Spinal cord (tissue), 10 donors: ENCODE data around the gene WDR75. TPM values are rescaled to one million over a fixed set of nuclear protein-coding genes. Genes with fewer than 3 reads are reported as not detected.

Source experiments
- DNase-seq, 6 donors: peaks; one replicate each; pipeline versions ENCODE4 v3.0.0 to v3.0.0-alpha.2; 2013 to 2015; ENCODE audit warnings: low spot score in 6 of 6, low read depth in 4 of 6
- H3K27ac ChIP-seq: one replicate; pipeline ENCODE4 v1.5.1; 2013; ENCODE audit warnings: low read depth, low read length, control low read depth
- H3K27me3 ChIP-seq: one replicate; pipeline ENCODE4 v1.6.1; 2013; ENCODE audit warnings: low read length; ENCODE audit not compliant: control insufficient read depth, insufficient read depth
- H3K36me3 ChIP-seq: one replicate; pipeline ENCODE4 v1.6.1; 2013; ENCODE audit warnings: low read length; ENCODE audit not compliant: control insufficient read depth, insufficient read depth
- H3K4me1 ChIP-seq: one replicate; pipeline ENCODE4 v1.6.1; 2013; ENCODE audit warnings: low read length; ENCODE audit not compliant: control insufficient read depth, insufficient read depth
- H3K4me3 ChIP-seq: one replicate; pipeline ENCODE4 v1.5.1; 2013; ENCODE audit warnings: low read depth, low read length, control low read depth
- H3K9me3 ChIP-seq: one replicate; pipeline ENCODE4 v1.6.1; 2013; ENCODE audit warnings: low read length; ENCODE audit not compliant: control insufficient read depth, insufficient read depth
- WGBS: methylation state at CpG from one replicate; pipeline ENCODE4 v1.1.5; 2013; ENCODE audit warnings: missing lambda C conversion rate; ENCODE audit not compliant: insufficient coverage; 5-methylcytosine and 5-hydroxymethylcytosine counted together
- polyA plus RNA-seq, 2 donors: library from polyadenylated mRNA; unstranded; fragments of 120-200 nt; gene quantifications; one replicate each; pipeline ENCODE4 v1.2.1, GENCODE V29; 2013; ENCODE audit not compliant: insufficient read length in 2 of 2
- total RNA-seq, 2 donors: library from RNA; depleted of rRNA in 1 of 2; stranded (reverse); fragments of 120-200 nt in 1 of 2; fragments of >200 nt in 1 of 2; gene quantifications; one replicate each; pipeline versions ENCODE4 v1.2.3 to v1.2.4, GENCODE V29; 2013 to 2014
- donor health status: healthy.

WDR75 gene
- total and polyA plus RNA-seq, 4 donors = 42.3 to 76.9 (median 44.3) TPM

GRCh38 chr2:189501487-189501886 lies 60.2 kb downstream of the WDR75 start:
- H3K4me3 ChIP-seq = no peak overlapping the region
- H3K27ac ChIP-seq = no peak overlapping the region
- no peaks in the 10 kb centered on the region for H3K36me3 ChIP-seq
- no CpG with 5 or more reads among the region's 2 CpGs for WGBS
- no peak for DNase-seq
- H3K27me3 ChIP-seq = no peaks in the 10 kb centered on the region
- H3K4me1 ChIP-seq = no peaks in the 10 kb centered on the region
- H3K9me3 ChIP-seq = no peaks in the 10 kb centered on the region

DNA sequence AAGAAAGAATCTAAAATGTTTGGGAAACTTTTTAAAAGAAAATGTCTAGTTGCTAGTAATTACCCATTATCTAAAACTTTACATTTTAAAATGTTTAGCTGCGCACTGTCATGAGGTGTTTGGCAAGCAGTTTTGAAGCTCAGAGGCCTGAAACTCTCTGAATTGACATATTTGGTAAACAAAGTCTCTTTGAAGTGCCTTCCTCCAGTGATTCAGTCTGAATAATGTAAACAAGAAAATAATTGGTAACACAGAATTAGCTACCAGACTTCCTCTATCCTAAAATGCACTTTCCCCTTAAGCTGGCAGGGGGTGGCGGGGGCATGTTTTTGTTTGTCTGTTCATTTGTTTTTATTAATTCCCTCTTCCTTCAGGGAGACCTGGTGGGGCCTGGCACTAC lies 61.4 kb downstream of the WDR75 start:
- Histone ChIP-seq H3K27me3 (no peaks in the 10 kb centered on the region), H3K4me1 (no peaks in the 10 kb centered on the region), H3K4me3 (no peak overlapping the region), H3K27ac (no peak overlapping the region), H3K36me3 (no peaks in the 10 kb centered on the region), H3K9me3 (no peaks in the 10 kb centered on the region)
- no CpG with 5 or more reads among the region's 2 CpGs for WGBS
- no peak for DNase-seq

GRCh38 chr2:189504238-189504637 lies 63.0 kb downstream of the WDR75 start:
- H3K27ac ChIP-seq = no peak overlapping the region
- H3K27me3 ChIP-seq = no peaks in the 10 kb centered on the region
- H3K9me3 ChIP-seq = no peaks in the 10 kb centered on the region
- no peaks in the 10 kb centered on the region for H3K36me3 ChIP-seq
- WGBS = 83% methylated on average over 1 of the region's 5 CpGs
- no peak overlapping the region for H3K4me3 ChIP-seq
- DNase-seq = no peak
- no peaks in the 10 kb centered on the region for H3K4me1 ChIP-seq

DNA sequence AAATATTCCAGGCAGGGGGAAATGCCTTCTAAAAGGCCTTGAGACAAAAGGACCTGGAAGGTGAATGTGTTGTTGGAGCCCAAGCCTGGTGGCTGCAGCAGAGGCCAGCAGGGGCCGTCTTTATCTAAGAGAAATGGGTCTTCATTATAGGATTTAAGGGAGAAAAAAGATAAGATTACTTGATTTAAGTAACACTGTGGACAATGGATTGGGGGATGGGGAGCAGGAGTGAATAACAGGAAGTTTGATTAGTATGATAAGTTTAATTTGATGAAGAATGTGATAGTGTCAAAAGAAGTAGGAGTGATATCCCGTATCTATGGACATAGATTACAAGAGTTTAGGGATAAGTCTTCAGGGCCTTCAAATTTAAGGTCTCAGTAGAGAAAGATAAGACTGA lies 64.2 kb downstream of the WDR75 start:
- no peak overlapping the region for H3K27ac ChIP-seq
- no peak overlapping the region for H3K4me3 ChIP-seq
- WGBS = 96% methylated on average over 2 of the region's 2 CpGs
- no peak for DNase-seq
- H3K4me1 ChIP-seq = no peaks in the 10 kb centered on the region
- no peaks in the 10 kb centered on the region for H3K36me3 ChIP-seq
- no peaks in the 10 kb centered on the region for H3K9me3 ChIP-seq
- H3K27me3 ChIP-seq = no peaks in the 10 kb centered on the region

DNA sequence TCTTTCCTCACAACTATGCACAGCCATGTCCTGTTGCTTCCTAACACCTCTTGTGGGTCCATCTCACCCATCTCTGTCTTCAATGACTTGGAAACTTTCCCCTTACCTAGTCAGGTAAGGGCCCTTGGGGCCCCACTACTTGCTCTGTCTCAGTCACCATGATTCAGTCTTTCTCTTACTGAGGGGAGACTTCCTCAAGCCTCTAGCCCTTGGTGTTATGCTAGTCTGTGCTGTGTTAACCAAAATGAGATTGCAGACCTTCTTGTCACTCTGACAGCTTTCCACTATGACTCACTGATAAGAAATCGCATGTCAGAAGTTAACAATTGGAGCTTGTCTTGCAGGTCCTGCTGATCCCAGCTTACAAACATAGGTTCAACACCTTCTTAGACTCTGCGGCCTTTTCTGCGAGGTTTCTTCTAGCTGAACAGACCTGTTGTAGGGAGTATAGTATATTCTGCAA lies 65.3 kb downstream of the WDR75 start:
- Histone ChIP-seq H3K9me3 (no peaks in the 10 kb centered on the region), H3K27me3 (no peaks in the 10 kb centered on the region), H3K36me3 (no peaks in the 10 kb centered on the region), H3K27ac (no peak overlapping the region), H3K4me3 (no peak overlapping the region), H3K4me1 (no peaks in the 10 kb centered on the region)
- WGBS = no CpG with 5 or more reads among the region's 3 CpGs
- DNase-seq = no peak

DNA sequence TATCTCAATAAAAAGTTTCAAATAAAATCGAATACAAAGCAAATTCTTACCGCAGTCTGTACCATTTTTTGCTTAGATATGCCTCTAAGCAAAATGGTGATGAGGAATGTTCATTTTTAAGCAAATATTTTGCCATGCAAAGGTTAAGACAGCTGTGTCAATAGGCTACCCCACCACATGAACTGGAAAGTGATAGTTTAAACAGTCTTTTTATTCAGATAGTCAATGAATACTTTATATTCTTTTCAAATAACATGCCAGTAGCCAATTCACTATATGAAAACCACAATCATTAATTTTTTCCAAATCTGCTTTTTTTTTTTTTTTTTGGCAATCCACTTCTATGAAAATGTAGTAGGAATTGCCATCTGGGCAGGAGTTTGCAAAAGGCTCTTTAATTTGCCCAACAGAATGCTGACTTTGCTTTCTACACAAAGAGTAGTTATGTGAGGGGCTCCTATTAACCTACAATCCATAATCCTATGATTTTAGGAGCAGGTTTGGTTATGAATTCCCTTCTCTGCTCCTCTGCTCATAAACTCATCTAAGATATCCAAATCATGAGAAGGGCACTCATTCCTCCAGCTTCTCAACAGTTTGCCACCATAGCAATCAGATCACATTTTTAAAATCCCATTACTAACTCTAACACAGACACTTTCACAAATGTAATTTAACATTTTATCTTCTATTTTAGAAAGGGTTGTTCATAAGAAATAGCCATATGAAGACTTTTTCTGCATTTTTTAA lies 70.1 kb downstream of the WDR75 start:
- Histone ChIP-seq H3K36me3 (no peaks in the 10 kb centered on the region), H3K27ac (no peak overlapping the region), H3K27me3 (no peaks in the 10 kb centered on the region), H3K4me1 (no peaks in the 10 kb centered on the region), H3K4me3 (no peak overlapping the region), H3K9me3 (no peaks in the 10 kb centered on the region)
- no CpG with 5 or more reads among the region's 2 CpGs for WGBS
- no peak for DNase-seq

DNA sequence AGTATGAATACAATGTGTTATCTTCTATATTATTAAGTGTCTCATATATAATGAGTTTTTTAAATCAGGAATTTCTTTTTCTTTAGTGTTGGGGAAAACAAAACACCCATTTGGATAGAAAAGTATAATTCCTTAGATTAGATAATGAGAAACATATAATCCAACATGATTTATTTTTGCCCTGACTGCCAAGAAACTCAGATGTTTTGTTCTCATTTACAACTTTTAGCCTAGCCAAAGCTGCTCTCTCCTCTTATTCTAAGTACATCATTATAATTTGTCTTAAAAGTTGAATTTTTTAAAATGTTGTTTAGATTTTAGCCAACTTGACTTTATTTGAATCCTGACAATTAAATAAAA lies 70.7 kb downstream of the WDR75 start:
- Histone ChIP-seq H3K27ac (no peak overlapping the region), H3K9me3 (no peaks in the 10 kb centered on the region), H3K4me1 (no peaks in the 10 kb centered on the region), H3K27me3 (no peaks in the 10 kb centered on the region), H3K4me3 (no peak overlapping the region), H3K36me3 (no peaks in the 10 kb centered on the region)
- no peak for DNase-seq

GRCh38 chr2:189512879-189513278 lies 71.6 kb downstream of the WDR75 start:
- H3K4me3 ChIP-seq = no peak overlapping the region
- H3K27ac ChIP-seq = no peak overlapping the region
- no peaks in the 10 kb centered on the region for H3K27me3 ChIP-seq
- H3K36me3 ChIP-seq = no peaks in the 10 kb centered on the region
- H3K4me1 ChIP-seq = no peaks in the 10 kb centered on the region
- 67% methylated on average over 1 of the region's 3 CpGs for WGBS
- H3K9me3 ChIP-seq = no peaks in the 10 kb centered on the region
- no peak for DNase-seq

DNA sequence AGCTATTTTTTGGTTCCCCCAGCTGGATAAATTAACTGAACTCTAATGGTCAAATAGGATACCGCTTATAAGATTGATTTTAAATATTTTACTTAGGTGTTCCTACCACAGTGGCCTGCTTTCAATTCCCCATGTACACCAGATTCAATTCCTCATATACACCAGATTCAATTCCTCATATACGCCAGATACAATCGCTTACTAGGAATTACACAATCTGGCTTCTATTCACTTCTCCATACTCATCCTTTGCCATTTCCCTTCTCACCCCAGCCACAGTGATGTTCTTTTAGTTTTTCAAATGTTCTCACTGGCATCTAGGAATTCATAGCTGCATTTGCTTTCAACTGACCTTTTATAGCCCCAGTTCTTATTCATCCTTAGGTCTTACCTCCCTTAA lies 72.8 kb downstream of the WDR75 start:
- no peak overlapping the region for H3K4me3 ChIP-seq
- no peaks in the 10 kb centered on the region for H3K27me3 ChIP-seq
- DNase-seq = no peak
- 88% methylated on average over 2 of the region's 3 CpGs for WGBS
- H3K9me3 ChIP-seq = no peaks in the 10 kb centered on the region
- H3K4me1 ChIP-seq = no peaks in the 10 kb centered on the region
- no peak overlapping the region for H3K27ac ChIP-seq
- no peaks in the 10 kb centered on the region for H3K36me3 ChIP-seq

DNA sequence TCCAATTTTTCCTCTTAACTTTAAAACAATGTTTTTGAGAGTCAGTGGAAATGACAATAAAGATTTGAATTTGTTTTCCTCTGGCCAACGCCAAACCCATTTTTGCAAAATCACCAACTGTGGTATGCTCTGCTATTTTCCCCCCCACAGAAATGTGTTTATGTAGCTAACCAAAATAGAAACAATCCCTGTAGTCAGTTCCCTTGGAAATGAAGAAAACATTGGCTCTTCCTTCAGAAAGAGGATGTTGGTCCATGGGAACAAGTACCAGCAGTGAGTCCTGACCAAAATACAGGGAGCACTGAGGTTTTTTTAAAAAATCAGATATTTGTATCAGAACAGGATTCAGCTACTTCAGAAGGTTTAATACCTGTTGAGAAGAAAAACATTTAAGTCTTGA lies 74.0 kb downstream of the WDR75 start:
- Histone ChIP-seq H3K4me1 (no peaks in the 10 kb centered on the region), H3K4me3 (no peak overlapping the region), H3K27ac (no peak overlapping the region), H3K36me3 (no peaks in the 10 kb centered on the region), H3K27me3 (no peaks in the 10 kb centered on the region), H3K9me3 (no peaks in the 10 kb centered on the region)
- peak in 1 of 6 donors; percentile 27 for DNase-seq
- WGBS = no CpG with 5 or more reads among the region's 1 CpG
